ENCODE measurements around the gene LDHD.

Gene LDHD

GRCh38 chr16:75147968-75148310 lies 31.4 kb upstream of the LDHD start:
- no peak for TF ChIP-seq CTCF (IDR thresholded peaks at IDR 0.05)
- Histone ChIP-seq H3K4me1 (ENCODE audit: control insufficient read depth in 1 of 2, insufficient read depth in 1 of 2, low read depth in 1 of 2, low read length in 1 of 2) (peaks cover 3 to 4% of the 10 kb centered on the region in 2 experiments), H3K4me3 (ENCODE audit: low read depth in 1 of 2, low read length in 1 of 2) (peak overlapping the region; percentile 76 to 79), H3K9me3 (peaks cover 3% of the 10 kb centered on the region), H3K36me3 (no peaks in the 10 kb centered on the region), H3K27ac (no peak overlapping the region), H3K27me3 (no peaks in the 10 kb centered on the region)

DNA sequence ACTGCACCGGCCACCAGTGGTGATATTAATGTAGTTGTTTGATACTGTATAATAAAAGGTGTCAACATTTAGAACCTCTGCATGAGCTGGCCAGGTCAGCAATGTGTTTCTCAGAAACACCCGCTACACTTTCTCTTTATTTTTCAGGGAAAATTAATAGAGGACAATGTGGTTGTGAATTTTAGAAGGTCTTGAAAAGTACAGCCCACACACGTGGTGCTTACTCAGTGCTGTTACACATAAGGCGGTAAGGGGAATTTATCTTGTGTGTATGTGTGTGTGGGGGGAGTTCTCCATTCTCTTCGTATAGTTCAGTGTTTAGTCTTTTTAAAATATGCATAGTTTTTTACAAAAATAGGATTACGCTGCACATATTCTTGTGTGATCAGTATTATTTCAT lies 27.4 kb upstream of the LDHD start:
- H3K27ac ChIP-seq: no peak overlapping the region
- H3K36me3 ChIP-seq: no peaks in the 10 kb centered on the region
- H3K9me3 ChIP-seq: no peaks in the 10 kb centered on the region
- H3K4me1 ChIP-seq (ENCODE audit: control insufficient read depth in 1 of 2, insufficient read depth in 1 of 2, low read depth in 1 of 2, low read length in 1 of 2): peaks cover 1 to 2% of the 10 kb centered on the region in 2 experiments
- no peaks in the 10 kb centered on the region for H3K27me3 ChIP-seq
- no peak overlapping the region for H3K4me3 ChIP-seq (ENCODE audit: low read depth in 1 of 2, low read length in 1 of 2)
- no peak for TF ChIP-seq CTCF (IDR thresholded peaks at IDR 0.05)

- no peak for TF ChIP-seq CTCF (IDR thresholded peaks at IDR 0.05)
- H3K36me3 ChIP-seq: no peaks in the 10 kb centered on the region
- no peaks in the 10 kb centered on the region for H3K9me3 ChIP-seq
- H3K4me1 ChIP-seq (ENCODE audit: control insufficient read depth in 1 of 2, insufficient read depth in 1 of 2, low read depth in 1 of 2, low read length in 1 of 2): no peaks in the 10 kb centered on the region
- peaks cover 7% of the 10 kb centered on the region for H3K27me3 ChIP-seq
- H3K27ac ChIP-seq: no peak overlapping the region
- no peak overlapping the region for H3K4me3 ChIP-seq (ENCODE audit: low read depth in 1 of 2, low read length in 1 of 2)
Measured at GRCh38 chr16:75139498-75139897, 22.9 kb upstream of the LDHD start.

DNA sequence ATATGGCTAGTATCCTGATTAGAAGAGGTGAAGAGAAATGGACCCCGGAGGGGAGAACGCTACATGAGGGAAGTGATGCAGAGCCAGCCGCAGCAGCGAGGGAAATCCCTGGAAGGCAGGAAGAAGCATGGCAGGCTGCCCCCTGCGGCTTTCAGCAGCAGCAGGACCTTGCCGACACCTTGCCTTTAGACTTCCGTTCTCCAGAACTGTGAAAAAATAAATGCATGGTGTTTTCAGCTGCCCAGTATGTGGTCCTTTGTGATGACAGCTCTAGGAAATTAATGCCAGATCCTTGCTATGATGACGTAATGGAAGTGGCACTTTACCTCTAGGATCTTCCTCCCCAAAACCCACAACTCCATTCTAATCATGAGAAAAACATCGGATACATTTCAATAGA lies 22.1 kb upstream of the LDHD start:
- peaks cover 7% of the 10 kb centered on the region for H3K27me3 ChIP-seq
- H3K36me3 ChIP-seq: no peaks in the 10 kb centered on the region
- H3K27ac ChIP-seq: no peak overlapping the region
- no peaks in the 10 kb centered on the region for H3K9me3 ChIP-seq
- no peak overlapping the region for H3K4me3 ChIP-seq (ENCODE audit: low read depth in 1 of 2, low read length in 1 of 2)
- TF ChIP-seq CTCF (IDR thresholded peaks at IDR 0.05): no peak
- H3K4me1 ChIP-seq (ENCODE audit: control insufficient read depth in 1 of 2, insufficient read depth in 1 of 2, low read depth in 1 of 2, low read length in 1 of 2): no peaks in the 10 kb centered on the region

DNA sequence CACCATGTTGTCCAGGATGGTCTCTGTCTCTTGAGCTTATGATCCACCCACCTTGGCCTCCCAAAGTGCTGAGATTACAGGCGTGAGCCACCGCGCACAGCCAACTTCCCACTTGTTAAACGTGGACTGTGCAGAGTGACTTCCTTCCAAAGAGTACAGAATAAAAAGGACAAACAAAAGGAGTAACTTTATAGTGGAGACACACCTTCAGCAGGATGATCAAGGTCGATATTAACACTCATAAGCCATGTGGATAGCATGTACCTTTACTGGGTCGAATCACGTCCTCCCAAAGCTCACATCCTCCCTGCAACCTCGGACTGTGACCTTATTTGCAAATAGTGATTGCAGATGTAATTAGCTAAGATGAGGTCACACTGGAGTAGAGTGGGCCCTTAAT lies 21.7 kb upstream of the LDHD start:
- Histone ChIP-seq H3K4me3 (ENCODE audit: low read depth in 1 of 2, low read length in 1 of 2) (no peak overlapping the region), H3K4me1 (ENCODE audit: control insufficient read depth in 1 of 2, insufficient read depth in 1 of 2, low read depth in 1 of 2, low read length in 1 of 2) (no peaks in the 10 kb centered on the region), H3K36me3 (no peaks in the 10 kb centered on the region), H3K27me3 (peaks cover 7% of the 10 kb centered on the region), H3K27ac (no peak overlapping the region), H3K9me3 (no peaks in the 10 kb centered on the region)
- TF ChIP-seq CTCF (IDR thresholded peaks at IDR 0.05): no peak

- Histone ChIP-seq H3K9me3 (no peaks in the 10 kb centered on the region), H3K36me3 (no peaks in the 10 kb centered on the region), H3K4me1 (ENCODE audit: control insufficient read depth in 1 of 2, insufficient read depth in 1 of 2, low read depth in 1 of 2, low read length in 1 of 2) (no peaks in the 10 kb centered on the region), H3K27ac (no peak overlapping the region), H3K27me3 (no peaks in the 10 kb centered on the region), H3K4me3 (ENCODE audit: low read depth in 1 of 2, low read length in 1 of 2) (no peak overlapping the region)
- TF ChIP-seq CTCF (IDR thresholded peaks at IDR 0.05): no peak
Measured at GRCh38 chr16:75131081-75131480, 14.5 kb upstream of the LDHD start.

Measured in neutrophil (primary cell).